Astrocyte of the hippocampus (primary cell): ENCODE data around the gene DNAJC17.
A peak's percentile ranks its signal among the peaks of the same experiment; 100 is the strongest.

ENCODE experiments used
- DNase-seq: peaks from one replicate; pipeline ENCODE4 v3.0.0; 2011; ENCODE audit warnings: low read depth, low spot score

DNAJC17 gene

GRCh38 chr15:40807028-40807887 is at the start of gene DNAJC17, which contains the start of gene ZFYVE19:
TSS of gene DNAJC17 (minus strand) at chr15:40807473. CDS start at chr15:40807446, 27 bp downstream.
TSS of gene ZFYVE19 (plus strand) at chr15:40807089. CDS start at chr15:40807590, 501 bp downstream.
- DNase-seq, result peak; percentile 99

- no peak for DNase-seq
These were observed 49.5 kb upstream of the DNAJC17 start for GRCh38 chr15:40856746-40857145.

GRCh38 chr15:40855706-40856234 is 48.5 kb upstream of the DNAJC17 start:
- DNase-seq, result no peak

- no peak for DNase-seq
These were observed 46.9 kb upstream of the DNAJC17 start for GRCh38 chr15:40854161-40854560.

- no peak for DNase-seq
These were observed 46.1 kb upstream of the DNAJC17 start for GRCh38 chr15:40853241-40853890.

- DNase-seq, result no peak
These were observed 45.3 kb upstream of the DNAJC17 start for GRCh38 chr15:40852529-40852928.

- DNase-seq, result no peak
These were observed 43.4 kb upstream of the DNAJC17 start for GRCh38 chr15:40850576-40851112.

- peak; percentile 49 for DNase-seq
These were observed 40.1 kb upstream of the DNAJC17 start for GRCh38 chr15:40847223-40847961.

- DNase-seq, result no peak
These were observed 39.6 kb upstream of the DNAJC17 start for GRCh38 chr15:40846841-40847222.

GRCh38 chr15:40845511-40846284 is 38.4 kb upstream of the DNAJC17 start:
- DNase-seq, result peak; percentile 69

GRCh38 chr15:40845036-40845435 is 37.8 kb upstream of the DNAJC17 start:
- no peak for DNase-seq

GRCh38 chr15:40844696-40845030 is 37.4 kb upstream of the DNAJC17 start:
- peak; percentile 50 for DNase-seq

- DNase-seq, result peak; percentile 44
These were observed 36.8 kb upstream of the DNAJC17 start, which contains the start of gene SPINT1 for GRCh38 chr15:40843885-40844695. TSS of gene SPINT1 (plus strand) at chr15:40844048. CDS start at chr15:40844555, 507 bp downstream.

GRCh38 chr15:40843261-40843884 is 36.1 kb upstream of the DNAJC17 start:
- no peak for DNase-seq

GRCh38 chr15:40841741-40842140 is 34.5 kb upstream of the DNAJC17 start:
- no peak for DNase-seq

- peak; percentile 43 for DNase-seq
These were observed 31.5 kb upstream of the DNAJC17 start for GRCh38 chr15:40838756-40839155.

- no peak for DNase-seq
These were observed 28.7 kb upstream of the DNAJC17 start for GRCh38 chr15:40836020-40836419.

GRCh38 chr15:40832903-40833302 is 25.6 kb upstream of the DNAJC17 start:
- no peak for DNase-seq

GRCh38 chr15:40831861-40832260 is 24.6 kb upstream of the DNAJC17 start:
- DNase-seq, result no peak
